Neutrophil (primary cell): Measurements from ENCODE around the gene ZP4.

Source experiments
- H3K27ac ChIP-seq: fragments of 200-600 bp; sonication (generic); 2 replicates; pipeline ENCODE4 v1.5.1; 2016; ENCODE audit warnings: mild to moderate bottlenecking, moderate library complexity
- H3K27me3 ChIP-seq: fragments of 200-600 bp; sonication (generic); 2 replicates; pipeline ENCODE4 v1.6.0; 2016; ENCODE audit warnings: mild to moderate bottlenecking
- H3K36me3 ChIP-seq: fragments of 200-600 bp; sonication (generic); 2 replicates; pipeline ENCODE4 v1.5.1; 2017
- H3K4me1 ChIP-seq, 2 experiments: fragments of 200-600 bp in 1 of 2; sonication (generic) in 1 of 2; 1 replicate in 1 of 2; 2 replicates in 1 of 2; pipeline versions ENCODE4 v1.5.1 to v1.6.1; 2013 to 2016; ENCODE audit warnings: low read depth in 1 of 2, low read length in 1 of 2, mild to moderate bottlenecking in 1 of 2, moderate library complexity in 1 of 2; ENCODE audit not compliant: control insufficient read depth in 1 of 2, insufficient read depth in 1 of 2
- H3K4me3 ChIP-seq, 2 experiments: fragments of 200-600 bp in 1 of 2; sonication (generic) in 1 of 2; 1 replicate in 1 of 2; 2 replicates in 1 of 2; pipeline ENCODE4 v1.5.1; 2013 to 2016; ENCODE audit warnings: low read depth in 1 of 2, low read length in 1 of 2, mild to moderate bottlenecking in 1 of 2, moderate library complexity in 1 of 2
- H3K9me3 ChIP-seq: fragments of 200-600 bp; sonication (generic); 2 replicates; pipeline ENCODE4 v1.5.1; 2016
- CTCF ChIP-seq: fragments of 200-600 bp; sonication (generic); IDR thresholded peaks from 2 replicates; pipeline ENCODE4 v1.5.1; 2016; ENCODE audit warnings: antibody characterized with exemption

Gene ZP4

GRCh38 chr1:237891266-237891665 lies 544 bp upstream of the ZP4 start:
- H3K27ac ChIP-seq: no peak overlapping the region

GRCh38 chr1:237890416-237890815 lies 306 bp downstream of the ZP4 start:
- H3K36me3 ChIP-seq: no peaks in the 10 kb centered on the region
- no peaks in the 10 kb centered on the region for H3K9me3 ChIP-seq
- TF ChIP-seq CTCF: no peak
- no peak overlapping the region for H3K27ac ChIP-seq
- H3K4me3 ChIP-seq: no peak overlapping the region
- H3K4me1 ChIP-seq: no peaks in the 10 kb centered on the region
- H3K27me3 ChIP-seq: no peaks in the 10 kb centered on the region

More at GRCh38 chr1:237891266-237891665, 544 bp upstream of the ZP4 start:
- TF ChIP-seq CTCF: no peak
- no peaks in the 10 kb centered on the region for H3K9me3 ChIP-seq
- no peak overlapping the region for H3K4me3 ChIP-seq
- H3K4me1 ChIP-seq: no peaks in the 10 kb centered on the region
- H3K27me3 ChIP-seq: no peaks in the 10 kb centered on the region
- H3K36me3 ChIP-seq: no peaks in the 10 kb centered on the region

DNA sequence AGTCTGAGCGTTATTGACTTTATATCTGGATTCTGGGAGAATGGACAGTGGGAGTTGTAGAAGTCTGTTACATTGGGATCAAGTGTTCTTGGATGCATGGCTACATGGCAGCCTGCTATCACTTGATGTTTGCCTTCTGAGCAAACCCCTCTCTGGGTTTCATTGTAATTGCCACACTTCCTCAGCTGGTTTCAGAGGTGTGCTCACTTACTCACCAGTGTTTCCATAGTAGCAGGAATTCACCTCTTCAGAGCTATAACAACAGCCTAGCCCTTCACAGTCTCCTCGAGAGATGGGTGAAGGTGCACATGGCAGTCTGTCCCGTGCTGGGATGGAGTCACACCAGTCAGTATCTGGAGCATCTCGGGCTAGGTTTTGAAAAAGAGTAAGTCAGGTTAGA lies 2.6 kb downstream of the ZP4 start:
- Histone ChIP-seq H3K36me3 (no peaks in the 10 kb centered on the region), H3K27ac (no peak overlapping the region), H3K9me3 (no peaks in the 10 kb centered on the region), H3K4me1 (no peaks in the 10 kb centered on the region), H3K27me3 (no peaks in the 10 kb centered on the region), H3K4me3 (no peak overlapping the region)
- no peak for TF ChIP-seq CTCF

DNA sequence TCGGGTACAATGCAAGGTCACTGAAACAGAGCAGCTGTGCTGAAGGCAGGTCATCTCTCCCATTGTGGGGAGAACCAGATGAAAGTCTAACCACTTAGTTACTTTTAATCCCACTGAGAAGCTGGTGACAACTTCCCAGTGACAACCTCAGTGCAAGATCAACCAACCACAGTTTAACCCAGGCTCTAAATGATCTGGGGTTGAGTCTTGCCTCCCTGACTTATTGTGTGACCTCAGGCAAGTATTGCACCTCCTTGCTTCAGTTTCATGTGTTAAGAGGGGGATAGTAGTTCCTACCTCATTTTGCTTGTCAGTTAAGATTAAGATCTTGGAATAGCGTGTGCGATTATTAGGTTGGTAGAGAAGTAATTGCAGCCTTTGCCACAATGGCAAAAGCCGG lies 3.2 kb downstream of the ZP4 start:
- H3K4me1 ChIP-seq: no peaks in the 10 kb centered on the region
- no peak overlapping the region for H3K4me3 ChIP-seq
- H3K27me3 ChIP-seq: no peaks in the 10 kb centered on the region
- no peak for TF ChIP-seq CTCF
- no peaks in the 10 kb centered on the region for H3K9me3 ChIP-seq
- no peaks in the 10 kb centered on the region for H3K36me3 ChIP-seq
- H3K27ac ChIP-seq: no peak overlapping the region

DNA sequence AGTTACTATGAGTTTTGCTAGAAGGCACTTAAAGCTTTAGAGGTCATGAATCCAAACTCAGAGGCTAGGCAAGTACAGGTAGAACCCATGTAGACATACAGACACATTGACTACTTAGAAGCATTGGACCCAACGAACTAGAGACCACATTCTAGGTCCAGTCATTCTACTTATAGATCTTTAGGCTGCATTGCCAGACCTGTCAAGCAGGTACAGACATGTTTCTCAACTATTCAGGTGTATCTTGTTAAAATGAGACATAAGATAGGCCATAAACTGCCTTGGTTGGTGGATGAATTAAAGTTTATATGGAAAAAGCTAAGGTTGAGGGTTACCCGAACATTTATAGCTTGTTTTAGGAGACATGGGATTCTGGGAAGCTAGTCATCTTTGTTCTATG lies 6.5 kb downstream of the ZP4 start:
- Histone ChIP-seq H3K4me1 (no peaks in the 10 kb centered on the region), H3K4me3 (no peak overlapping the region), H3K27me3 (no peaks in the 10 kb centered on the region), H3K36me3 (no peaks in the 10 kb centered on the region), H3K27ac (no peak overlapping the region), H3K9me3 (no peaks in the 10 kb centered on the region)
- TF ChIP-seq CTCF: no peak

GRCh38 chr1:237879195-237879594 lies 11.5 kb downstream of the ZP4 start:
- no peak for TF ChIP-seq CTCF
- Histone ChIP-seq H3K27ac (no peak overlapping the region), H3K27me3 (no peaks in the 10 kb centered on the region), H3K36me3 (no peaks in the 10 kb centered on the region), H3K4me1 (no peaks in the 10 kb centered on the region), H3K4me3 (no peak overlapping the region), H3K9me3 (no peaks in the 10 kb centered on the region)
